HepG2 (cell line): ENCODE data around the gene GCHFR. TPM values are rescaled to one million over a fixed set of nuclear protein-coding genes. Genes with fewer than 3 reads are reported as not detected.

Experiments used
- BCL6 ChIP-seq: IDR thresholded peaks from 2 replicates; pipeline ENCODE4 v1.6.1; 2016; ENCODE audit warnings: missing genetic modification reagents, missing compliant biosample characterization
- ELF3 ChIP-seq: IDR thresholded peaks from 2 replicates; pipeline ENCODE4 v1.6.1; 2016; ENCODE audit warnings: missing genetic modification reagents, missing compliant biosample characterization
- FOXK1 ChIP-seq: sonication (generic); formaldehyde crosslinking; IDR thresholded peaks from 2 replicates; pipeline ENCODE4 v1.4.0; 2020; ENCODE audit warnings: low read depth, missing genetic modification reagents, borderline replicate concordance
- IKZF4 ChIP-seq: sonication (generic); formaldehyde crosslinking; IDR thresholded peaks from 2 replicates; pipeline ENCODE4 v1.5.1; 2020; ENCODE audit warnings: borderline replicate concordance, mild to moderate bottlenecking, low read depth, missing genetic modification reagents; ENCODE audit errors: not compliant biosample characterization
- KLF11 ChIP-seq: IDR thresholded peaks from 2 replicates; pipeline ENCODE4 v1.6.1; 2016; ENCODE audit warnings: missing compliant biosample characterization
- MAZ ChIP-seq, 2 experiments: sonication (generic) in 1 of 2; formaldehyde crosslinking in 1 of 2; IDR thresholded peaks; 2 replicates each; pipeline versions ENCODE4 v1.5.0 to v1.6.1; 2012 to 2020; ENCODE audit warnings: low read depth in 2 of 2, mild to moderate bottlenecking in 2 of 2, borderline replicate concordance in 1 of 2, improper control_type of control experiment in 1 of 2, low read length in 1 of 2, missing genetic modification reagents in 1 of 2, moderate library complexity in 1 of 2
- MIXL1 ChIP-seq: IDR thresholded peaks from 2 replicates; pipeline ENCODE4 v1.6.1; 2016
- MXI1 ChIP-seq: IDR thresholded peaks from 3 replicates; pipeline ENCODE4 v1.6.1; 2012; ENCODE audit warnings: low read depth, low read length, inconsistent platforms, borderline replicate concordance
- SRSF1 ChIP-seq: fragments of 200-400 bp; formaldehyde crosslinking; optimal IDR thresholded peaks from 2 replicates; pipeline ENCODE3; 2017; ENCODE audit warnings: mild to moderate bottlenecking, low read depth, low read length, moderate library complexity
- ZFAT ChIP-seq: sonication (generic); formaldehyde crosslinking; conservative IDR thresholded peaks from 2 replicates; pipeline ENCODE4 v1.8.1; 2023; ENCODE audit warnings: missing genetic modification reagents, inconsistent platforms
- ZFP62 ChIP-seq: sonication (generic); formaldehyde crosslinking; IDR thresholded peaks from 2 replicates; pipeline ENCODE4 v1.4.0; 2020; ENCODE audit warnings: missing genetic modification reagents
- ZKSCAN5 ChIP-seq: sonication (generic); formaldehyde crosslinking; IDR thresholded peaks from 2 replicates; pipeline ENCODE4 v1.5.1; 2020; ENCODE audit warnings: mild to moderate bottlenecking, missing genetic modification reagents
- ZNF12 ChIP-seq: sonication (generic); formaldehyde crosslinking; IDR thresholded peaks from 2 replicates; pipeline ENCODE4 v1.5.0; 2020; ENCODE audit warnings: missing genetic modification reagents
- ZNF614 ChIP-seq: IDR thresholded peaks from 2 replicates; pipeline ENCODE4 v1.6.1; 2018; ENCODE audit warnings: missing biosample characterization, missing genetic modification reagents, inconsistent platforms, borderline replicate concordance
- ZNF747 ChIP-seq: sonication (generic); formaldehyde crosslinking; IDR thresholded peaks from 2 replicates; pipeline ENCODE4 v1.8.1; 2023; ENCODE audit warnings: missing genetic modification reagents, mild to moderate bottlenecking, borderline replicate concordance
- polyA plus RNA-seq, 8 experiments: library from polyadenylated mRNA; depleted of rRNA in 3 of 8; stranded (reverse) in 7 of 8; unstranded in 1 of 8; fragments of >200 nt; fragmentation: Illumina TruSeq in 4 of 8; extraction: Trizol in 4 of 8; gene quantifications; 2 replicates each; pipeline versions ENCODE4 v1.2.1 to v1.2.3, GENCODE V29; 2011 to 2016; ENCODE audit warnings: low read depth in 4 of 8, missing spikeins in 1 of 8, mixed read lengths in 1 of 8; ENCODE audit not compliant: insufficient read depth in 1 of 8
- total RNA-seq, 5 experiments: library from RNA; depleted of rRNA; stranded (reverse); fragments of >200 nt; fragmentation: Illumina TruSeq; extraction: Trizol; gene quantifications; 2 replicates each; pipeline ENCODE4 v1.2.3, GENCODE V29; 2016; ENCODE audit warnings: low read depth in 1 of 5
- TF ChIP-seq, protein P1 (sequence below): sonication (generic); formaldehyde crosslinking; conservative IDR thresholded peaks from 2 replicates; pipeline ENCODE4 v1.8.1; 2023; ENCODE audit warnings: missing genetic modification reagents
- TF ChIP-seq, protein P2 (sequence below): IDR thresholded peaks from 2 replicates; pipeline ENCODE4 v1.6.1; 2018; ENCODE audit warnings: missing genetic modification reagents
- TF ChIP-seq, protein P3 (sequence below): sonication (generic); formaldehyde crosslinking; IDR thresholded peaks from 2 replicates; pipeline ENCODE4 v1.4.0; 2020; ENCODE audit warnings: mild to moderate bottlenecking, missing genetic modification reagents
- TF ChIP-seq, protein P4 (sequence below): IDR thresholded peaks from 2 replicates; pipeline ENCODE4 v1.6.1; 2016; ENCODE audit warnings: mild to moderate bottlenecking
- TF ChIP-seq, protein P5 (sequence below): IDR thresholded peaks from 2 replicates; pipeline ENCODE4 v1.6.1; 2016; ENCODE audit warnings: low read depth
- TF ChIP-seq, protein P6 (sequence below), 2 experiments: fragments of 450-650 bp in 1 of 2; sonication (generic) in 1 of 2; formaldehyde crosslinking; IDR thresholded peaks; 2 replicates each; pipeline versions ENCODE4 v1.5.0 to v1.8.0; 2020 to 2022; ENCODE audit warnings: mild to moderate bottlenecking in 1 of 2, missing genetic modification reagents in 1 of 2

Gene GCHFR
- total and polyA plus RNA-seq, 2 of the 13 experiments (the other 11 are each of a cell fraction or from before 2014, with no cell fraction given): 51.5 to 92.4 TPM

DNA sequence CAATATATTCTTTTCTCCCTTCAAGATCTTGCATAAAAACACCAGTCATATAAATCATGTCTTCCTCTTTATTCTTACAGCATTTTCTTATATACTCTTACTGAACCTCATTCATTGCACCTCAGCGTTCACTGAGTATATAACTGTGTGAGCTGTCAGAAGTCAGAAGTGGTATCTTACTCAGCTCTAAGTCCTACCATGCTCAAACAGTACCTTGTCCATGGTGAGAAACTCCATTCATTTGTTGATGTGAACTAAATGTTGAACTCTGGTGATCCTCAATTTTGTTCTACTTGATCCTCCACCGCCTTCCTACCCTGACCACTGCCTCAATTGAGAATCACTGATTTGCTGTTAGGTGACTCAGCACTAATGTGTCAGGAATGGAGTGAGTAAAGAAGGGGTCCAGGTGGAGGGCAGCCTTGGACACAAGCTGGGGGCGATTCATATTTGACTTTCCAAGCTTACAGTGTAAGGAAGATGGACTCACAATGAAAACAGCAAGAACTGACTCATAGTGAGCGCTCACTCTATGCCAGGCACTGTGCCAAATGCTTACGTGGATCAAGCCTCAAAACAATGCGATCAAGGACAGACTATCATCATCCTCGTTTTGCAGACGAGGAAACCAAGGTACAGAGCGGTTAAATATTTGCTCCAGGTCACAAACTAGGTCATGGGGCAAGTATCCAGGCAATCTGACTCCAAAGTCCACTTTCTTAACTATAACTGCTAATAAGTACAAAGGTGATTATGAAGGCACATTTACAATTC, 29.5 kb downstream of the GCHFR start (continued):
- peak; percentile 88 for TF ChIP-seq ELF3 (CRISPR knock-in tag)
- peak; percentile 79 for TF ChIP-seq FOXK1
- TF ChIP-seq, protein P1, sequence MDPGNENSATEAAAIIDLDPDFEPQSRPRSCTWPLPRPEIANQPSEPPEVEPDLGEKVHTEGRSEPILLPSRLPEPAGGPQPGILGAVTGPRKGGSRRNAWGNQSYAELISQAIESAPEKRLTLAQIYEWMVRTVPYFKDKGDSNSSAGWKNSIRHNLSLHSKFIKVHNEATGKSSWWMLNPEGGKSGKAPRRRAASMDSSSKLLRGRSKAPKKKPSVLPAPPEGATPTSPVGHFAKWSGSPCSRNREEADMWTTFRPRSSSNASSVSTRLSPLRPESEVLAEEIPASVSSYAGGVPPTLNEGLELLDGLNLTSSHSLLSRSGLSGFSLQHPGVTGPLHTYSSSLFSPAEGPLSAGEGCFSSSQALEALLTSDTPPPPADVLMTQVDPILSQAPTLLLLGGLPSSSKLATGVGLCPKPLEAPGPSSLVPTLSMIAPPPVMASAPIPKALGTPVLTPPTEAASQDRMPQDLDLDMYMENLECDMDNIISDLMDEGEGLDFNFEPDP (CRISPR knock-in tag): no peak
- TF ChIP-seq IKZF4 (CRISPR knock-in tag): no peak
- TF ChIP-seq ZNF614: peak; percentile 100
- no peak for TF ChIP-seq ZKSCAN5 (CRISPR knock-in tag)
- no peak for TF ChIP-seq ZFAT (CRISPR knock-in tag)
- peak; percentile 72 for TF ChIP-seq BCL6
- TF ChIP-seq, protein P2, sequence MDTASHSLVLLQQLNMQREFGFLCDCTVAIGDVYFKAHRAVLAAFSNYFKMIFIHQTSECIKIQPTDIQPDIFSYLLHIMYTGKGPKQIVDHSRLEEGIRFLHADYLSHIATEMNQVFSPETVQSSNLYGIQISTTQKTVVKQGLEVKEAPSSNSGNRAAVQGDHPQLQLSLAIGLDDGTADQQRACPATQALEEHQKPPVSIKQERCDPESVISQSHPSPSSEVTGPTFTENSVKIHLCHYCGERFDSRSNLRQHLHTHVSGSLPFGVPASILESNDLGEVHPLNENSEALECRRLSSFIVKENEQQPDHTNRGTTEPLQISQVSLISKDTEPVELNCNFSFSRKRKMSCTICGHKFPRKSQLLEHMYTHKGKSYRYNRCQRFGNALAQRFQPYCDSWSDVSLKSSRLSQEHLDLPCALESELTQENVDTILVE (CRISPR knock-in tag): peak; percentile 69; the same call in 1 of the 2 replicates
- peak; percentile 56; the same call in 1 of the 2 replicates for TF ChIP-seq ZNF747 (CRISPR knock-in tag)
- TF ChIP-seq ZFP62 (CRISPR knock-in tag): no peak
- TF ChIP-seq, protein P3, sequence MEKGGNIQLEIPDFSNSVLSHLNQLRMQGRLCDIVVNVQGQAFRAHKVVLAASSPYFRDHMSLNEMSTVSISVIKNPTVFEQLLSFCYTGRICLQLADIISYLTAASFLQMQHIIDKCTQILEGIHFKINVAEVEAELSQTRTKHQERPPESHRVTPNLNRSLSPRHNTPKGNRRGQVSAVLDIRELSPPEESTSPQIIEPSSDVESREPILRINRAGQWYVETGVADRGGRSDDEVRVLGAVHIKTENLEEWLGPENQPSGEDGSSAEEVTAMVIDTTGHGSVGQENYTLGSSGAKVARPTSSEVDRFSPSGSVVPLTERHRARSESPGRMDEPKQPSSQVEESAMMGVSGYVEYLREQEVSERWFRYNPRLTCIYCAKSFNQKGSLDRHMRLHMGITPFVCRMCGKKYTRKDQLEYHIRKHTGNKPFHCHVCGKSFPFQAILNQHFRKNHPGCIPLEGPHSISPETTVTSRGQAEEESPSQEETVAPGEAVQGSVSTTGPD (CRISPR knock-in tag): no peak
- TF ChIP-seq, protein P4, sequence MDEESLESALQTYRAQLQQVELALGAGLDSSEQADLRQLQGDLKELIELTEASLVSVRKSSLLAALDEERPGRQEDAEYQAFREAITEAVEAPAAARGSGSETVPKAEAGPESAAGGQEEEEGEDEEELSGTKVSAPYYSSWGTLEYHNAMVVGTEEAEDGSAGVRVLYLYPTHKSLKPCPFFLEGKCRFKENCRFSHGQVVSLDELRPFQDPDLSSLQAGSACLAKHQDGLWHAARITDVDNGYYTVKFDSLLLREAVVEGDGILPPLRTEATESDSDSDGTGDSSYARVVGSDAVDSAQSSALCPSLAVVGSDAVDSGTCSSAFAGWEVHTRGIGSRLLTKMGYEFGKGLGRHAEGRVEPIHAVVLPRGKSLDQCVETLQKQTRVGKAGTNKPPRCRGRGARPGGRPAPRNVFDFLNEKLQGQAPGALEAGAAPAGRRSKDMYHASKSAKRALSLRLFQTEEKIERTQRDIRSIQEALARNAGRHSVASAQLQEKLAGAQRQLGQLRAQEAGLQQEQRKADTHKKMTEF (CRISPR knock-in tag): peak; percentile 77
- TF ChIP-seq, protein P5, sequence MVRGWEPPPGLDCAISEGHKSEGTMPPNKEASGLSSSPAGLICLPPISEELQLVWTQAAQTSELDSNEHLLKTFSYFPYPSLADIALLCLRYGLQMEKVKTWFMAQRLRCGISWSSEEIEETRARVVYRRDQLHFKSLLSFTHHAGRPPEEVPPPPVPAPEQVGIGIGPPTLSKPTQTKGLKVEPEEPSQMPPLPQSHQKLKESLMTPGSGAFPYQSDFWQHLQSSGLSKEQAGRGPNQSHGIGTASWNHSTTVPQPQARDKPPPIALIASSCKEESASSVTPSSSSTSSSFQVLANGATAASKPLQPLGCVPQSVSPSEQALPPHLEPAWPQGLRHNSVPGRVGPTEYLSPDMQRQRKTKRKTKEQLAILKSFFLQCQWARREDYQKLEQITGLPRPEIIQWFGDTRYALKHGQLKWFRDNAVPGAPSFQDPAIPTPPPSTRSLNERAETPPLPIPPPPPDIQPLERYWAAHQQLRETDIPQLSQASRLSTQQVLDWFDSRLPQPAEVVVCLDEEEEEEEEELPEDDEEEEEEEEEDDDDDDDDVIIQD: peak; percentile 82; the same call in 1 of the 2 replicates
- TF ChIP-seq, protein P6, sequence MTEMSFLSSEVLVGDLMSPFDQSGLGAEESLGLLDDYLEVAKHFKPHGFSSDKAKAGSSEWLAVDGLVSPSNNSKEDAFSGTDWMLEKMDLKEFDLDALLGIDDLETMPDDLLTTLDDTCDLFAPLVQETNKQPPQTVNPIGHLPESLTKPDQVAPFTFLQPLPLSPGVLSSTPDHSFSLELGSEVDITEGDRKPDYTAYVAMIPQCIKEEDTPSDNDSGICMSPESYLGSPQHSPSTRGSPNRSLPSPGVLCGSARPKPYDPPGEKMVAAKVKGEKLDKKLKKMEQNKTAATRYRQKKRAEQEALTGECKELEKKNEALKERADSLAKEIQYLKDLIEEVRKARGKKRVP (CRISPR knock-in tag; IDR thresholded peaks at IDR 0.05): peak in 1 of 2 experiments; percentile 68; a peak in 2 of 4 replicates
- peak; percentile 41; the same call in 1 of the 3 replicates for TF ChIP-seq MXI1
- peak; percentile 28; the same call in 1 of the 2 replicates for TF ChIP-seq KLF11 (CRISPR knock-in tag)
- TF ChIP-seq MAZ (IDR thresholded peaks at IDR 0.05; ENCODE audit: borderline replicate concordance, low read depth, low read length): no peak
- TF ChIP-seq MAZ (CRISPR knock-in tag; IDR thresholded peaks at IDR 0.05; ENCODE audit: low read depth): no peak
- TF ChIP-seq SRSF1: no peak
- TF ChIP-seq MIXL1 (CRISPR knock-in tag): peak; percentile 80; the same call in 1 of the 2 replicates
- 0 out of 2 replicates have a peak, but pooled peaks have one; percentile 14 for TF ChIP-seq ZNF12
